GM18511 (cell line): Measurements from ENCODE around the gene DIP2C.
"Not testable (repeated sequence)": the region's sequence is repeated elsewhere in the genome, so short reads cannot be mapped to it uniquely, and the experiment has no call there.

Experiments
- ATAC-seq: cut with Tn5 transposase; IDR thresholded peaks from one replicate; pipeline ENCODE4 v1.9.1; 2021; ENCODE audit warnings: mild to moderate bottlenecking, moderate library complexity; ENCODE audit not compliant: unreplicated experiment

DIP2C gene

DNA sequence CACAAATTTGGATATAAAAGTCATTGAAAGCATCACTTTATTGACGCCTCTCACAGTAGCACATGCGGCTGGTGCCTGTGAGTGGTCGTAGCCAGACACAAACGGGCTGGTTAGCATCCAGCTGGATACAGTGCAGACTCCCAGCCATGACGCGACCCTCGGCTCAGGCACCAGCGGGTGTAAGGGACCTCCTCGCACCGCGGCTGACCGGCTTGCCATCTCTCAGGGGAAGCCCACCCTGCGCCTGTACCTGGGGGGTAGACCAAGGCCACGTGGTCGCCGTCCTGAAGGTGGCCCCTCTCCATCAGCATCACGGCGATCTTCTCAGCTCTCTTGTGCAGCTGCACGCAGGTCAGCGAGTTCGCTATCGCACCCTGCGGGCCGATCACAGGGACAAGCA, 340.4 kb downstream of the DIP2C start:
- ATAC-seq = no peak

DNA sequence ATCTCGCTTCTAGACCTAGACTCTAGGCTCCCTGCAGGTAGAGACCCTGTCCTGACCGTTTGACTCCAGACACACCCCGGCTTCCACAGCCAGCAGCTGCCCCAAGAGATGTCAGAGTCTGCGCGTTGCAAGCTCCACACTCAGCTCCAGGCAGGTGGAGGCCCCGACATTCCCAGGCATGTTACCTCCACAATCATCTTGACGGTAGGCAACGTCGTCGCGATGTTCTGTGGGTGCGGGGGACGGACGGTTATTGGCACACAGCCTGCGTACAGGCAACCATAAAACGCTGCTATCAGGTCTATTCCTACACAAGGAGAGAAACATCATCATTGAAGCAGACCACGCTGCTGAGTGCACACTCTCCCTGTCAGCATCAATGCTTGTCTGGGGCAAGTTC, 341.0 kb downstream of the DIP2C start:
- no peak for ATAC-seq

DNA sequence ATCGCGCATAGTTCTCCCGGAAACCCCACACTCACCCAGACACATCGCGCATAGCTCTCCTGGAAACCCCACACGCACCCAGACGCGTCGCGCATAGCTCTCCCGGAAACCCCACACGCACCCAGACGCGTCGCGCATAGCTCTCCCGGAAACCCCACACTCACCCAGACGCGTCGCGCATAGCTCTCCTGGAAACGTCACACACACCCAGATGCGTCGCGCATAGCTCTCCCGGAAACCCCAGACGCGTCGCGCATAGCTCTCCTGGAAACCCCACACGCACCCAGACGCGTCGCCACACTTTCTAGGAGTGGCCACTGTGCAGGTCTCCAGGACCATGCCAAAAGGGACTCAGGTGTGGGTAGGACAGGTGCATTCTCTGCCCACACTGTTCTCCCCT, 341.7 kb downstream of the DIP2C start:
- ATAC-seq = not testable (repeated sequence)

DNA sequence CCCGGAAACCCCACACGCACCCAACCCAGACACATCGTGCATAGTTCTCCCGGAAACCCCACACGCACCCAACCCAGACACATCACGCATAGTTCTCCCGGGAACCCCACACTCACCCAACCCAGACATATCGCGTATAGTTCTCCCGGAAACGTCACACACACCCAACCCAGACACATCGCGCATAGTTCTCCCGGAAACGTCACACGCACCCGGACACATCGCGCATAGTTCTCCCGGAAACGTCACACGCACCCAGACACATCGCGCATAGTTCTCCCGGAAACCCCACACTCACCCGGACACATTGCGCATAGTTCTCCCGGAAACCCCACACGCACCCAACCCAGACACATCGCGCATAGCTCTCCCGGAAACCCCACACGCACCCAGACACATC, 342.3 kb downstream of the DIP2C start:
- not testable (repeated sequence) for ATAC-seq

DNA sequence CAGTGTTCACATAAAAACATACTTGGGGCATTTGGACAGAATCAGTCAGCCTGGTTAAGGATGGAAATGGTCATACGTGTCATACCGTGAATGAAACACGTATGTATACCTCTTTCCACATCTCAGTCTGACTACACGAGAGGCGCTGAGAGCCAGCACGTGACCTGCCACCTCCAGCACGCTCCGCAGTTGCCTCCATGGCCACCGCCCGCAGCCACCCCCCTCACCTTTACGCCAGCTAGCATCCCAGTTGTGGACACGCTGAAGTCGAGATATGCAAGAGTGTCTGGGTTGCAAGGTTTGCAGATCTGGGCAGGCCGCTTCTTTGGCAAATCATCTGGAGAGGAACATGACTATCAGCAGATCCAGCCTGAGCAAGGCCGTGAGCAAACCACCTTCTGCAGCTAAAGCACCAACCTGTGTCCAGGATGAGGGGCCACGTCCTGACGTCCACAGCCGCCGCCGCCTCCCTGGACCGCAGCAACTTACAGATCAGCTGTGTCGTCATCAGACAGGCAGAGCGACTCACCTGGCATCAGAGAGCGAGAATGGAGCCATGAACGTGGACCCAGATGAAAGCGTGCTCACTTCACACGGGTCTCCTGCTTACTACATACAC, 344.8 kb downstream of the DIP2C start:
- ATAC-seq = no peak

DNA sequence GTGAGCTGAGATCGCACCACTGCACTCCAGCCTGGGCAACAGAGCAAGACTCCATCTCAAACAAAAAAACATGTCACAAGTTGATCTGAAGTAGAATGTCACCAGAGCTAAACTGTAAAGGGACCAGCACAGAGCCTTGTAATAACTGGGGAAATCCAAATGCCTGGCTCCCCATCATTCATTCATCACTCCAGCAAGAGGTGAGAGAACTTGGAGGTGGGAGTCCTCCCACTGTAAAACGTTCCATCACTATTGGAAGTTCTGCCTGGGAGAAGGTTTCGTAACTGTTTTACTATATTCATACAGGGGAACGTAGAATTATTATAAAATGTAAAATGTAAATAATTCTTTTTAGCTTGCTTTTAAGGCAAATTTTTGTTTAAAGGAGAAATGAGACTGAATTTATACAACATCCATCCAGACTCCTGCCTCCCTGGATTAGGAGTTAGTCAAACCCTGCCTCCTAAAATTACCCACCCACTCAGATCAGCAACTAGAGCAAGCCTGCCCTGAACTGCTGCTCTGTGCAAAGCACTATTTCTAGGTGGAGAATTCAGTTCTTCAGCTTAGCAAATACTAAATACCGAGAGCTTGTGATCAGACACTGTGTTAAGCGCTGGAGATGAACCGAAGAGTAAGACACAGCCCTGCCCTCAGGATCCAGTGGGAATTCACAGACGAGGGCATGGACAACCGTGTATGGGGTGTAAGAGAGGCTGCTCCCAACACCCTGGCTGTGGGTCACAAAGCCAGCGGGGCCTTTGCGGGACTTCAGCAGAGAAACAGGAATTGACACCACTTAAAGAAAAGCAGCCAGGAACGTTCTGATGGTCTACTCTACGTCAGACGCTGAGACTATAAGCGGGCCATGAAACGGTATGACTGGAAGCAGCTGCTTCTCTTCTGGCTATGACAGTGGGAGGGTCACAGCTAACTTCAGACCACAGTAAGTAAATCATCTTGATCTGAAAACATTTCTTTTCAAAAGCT, 345.9 kb downstream of the DIP2C start:
- no peak for ATAC-seq

DNA sequence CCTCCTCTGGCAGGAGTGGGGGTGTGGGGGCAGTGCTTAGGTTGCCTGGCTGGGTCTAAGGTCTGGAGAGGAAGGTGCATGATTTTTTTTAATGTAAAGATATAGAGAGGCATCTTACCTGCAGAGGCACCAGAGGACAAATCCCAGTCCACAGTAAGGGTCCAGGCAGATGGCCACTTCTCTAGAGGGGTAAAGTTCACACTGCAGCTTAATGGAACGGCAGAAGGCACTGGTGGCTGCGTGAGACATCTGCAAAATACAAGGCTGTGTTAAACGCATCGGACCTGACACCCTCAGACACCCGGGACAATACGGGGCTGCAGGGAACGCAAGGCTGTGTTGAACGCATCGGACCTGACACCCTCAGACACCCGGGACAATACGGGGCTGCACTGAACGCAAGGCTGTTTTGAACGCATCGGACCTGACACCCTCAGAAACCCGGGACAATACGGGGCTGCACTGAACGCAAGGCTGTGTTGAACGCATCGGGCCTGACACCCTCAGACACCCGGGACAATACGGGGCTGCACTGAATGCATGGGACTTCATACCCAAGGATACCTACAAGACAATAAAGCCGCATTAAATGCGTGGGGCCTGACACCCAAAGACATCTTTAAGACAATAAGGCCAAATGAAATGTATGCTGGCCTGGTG, 348.3 kb downstream of the DIP2C start:
- ATAC-seq = no peak

DNA sequence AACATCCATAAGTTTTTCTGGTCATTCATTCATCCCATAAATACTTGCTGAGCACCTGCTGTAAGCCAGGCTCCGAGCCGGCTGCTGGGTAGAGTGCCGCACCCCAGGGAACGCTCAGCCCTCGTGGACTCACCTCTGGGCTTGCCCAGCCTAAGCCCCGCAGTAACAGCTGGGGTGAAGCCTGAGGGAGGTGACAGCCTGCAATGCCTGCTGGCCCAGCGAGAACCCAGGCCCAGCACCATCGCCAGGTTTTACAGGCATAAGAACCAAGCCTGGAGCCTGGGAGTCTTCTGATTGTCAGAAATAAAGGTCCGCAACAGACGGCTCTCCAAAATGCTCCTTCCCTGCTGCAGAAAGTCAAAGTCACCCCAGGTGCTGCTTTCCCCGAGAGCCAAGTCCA, 348.8 kb downstream of the DIP2C start:
- ATAC-seq = no peak

DNA sequence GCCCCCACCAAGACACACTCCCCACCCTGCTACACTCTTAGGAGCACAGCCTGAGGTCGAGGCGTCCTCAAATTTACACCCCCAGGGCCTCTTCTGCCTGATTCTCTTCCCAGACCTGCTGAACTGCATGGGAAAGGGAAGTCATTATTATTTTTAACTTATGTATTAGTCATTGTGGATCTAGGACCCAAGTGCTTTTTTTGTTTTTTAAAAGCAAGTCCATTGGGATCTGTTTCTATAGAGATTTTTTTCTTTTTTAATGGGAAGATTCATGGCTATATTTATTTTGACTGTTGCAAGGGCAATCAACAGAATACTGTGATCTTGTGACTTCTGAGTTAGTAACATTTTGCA, 350.5 kb downstream of the DIP2C start:
- ATAC-seq = no peak

DNA sequence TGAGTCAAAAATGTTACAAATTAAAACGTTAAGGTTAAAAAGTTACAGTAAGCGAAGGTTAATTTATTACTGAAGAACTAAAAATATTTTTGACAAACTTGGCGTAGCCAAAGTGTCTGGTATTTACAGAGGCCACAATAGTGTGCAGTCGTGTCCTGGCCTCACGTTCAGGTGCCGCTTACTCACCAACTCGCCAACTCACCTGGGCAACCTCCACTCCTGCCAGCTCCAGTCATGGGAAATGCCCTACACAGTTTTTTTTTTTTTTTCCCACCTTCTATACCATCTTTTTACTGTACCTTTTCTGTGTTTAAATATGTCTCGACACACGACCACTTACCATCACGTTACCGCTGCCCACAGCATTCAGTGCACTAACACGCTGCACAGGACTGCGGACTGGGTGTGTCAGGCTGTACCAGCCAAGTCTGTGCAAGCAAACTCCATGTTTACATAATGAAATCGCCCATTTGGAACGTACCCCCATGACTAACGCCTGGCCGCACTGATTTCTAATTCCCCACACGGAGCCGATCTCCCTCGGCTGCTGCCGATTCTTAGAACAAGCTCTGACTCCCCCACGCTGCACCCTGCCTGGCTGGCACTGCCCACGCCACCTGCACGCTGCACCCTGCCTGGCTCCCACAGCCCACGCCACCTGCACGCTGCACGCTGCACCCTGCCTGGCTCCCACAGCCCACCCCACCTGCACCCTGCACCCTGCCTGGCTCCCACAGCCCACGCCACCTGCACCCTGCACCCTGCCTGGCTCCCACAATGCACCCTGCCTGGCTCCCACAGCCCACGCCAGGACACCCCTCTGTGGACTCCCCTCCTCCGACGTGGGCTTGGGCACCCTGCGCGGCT, 351.1 kb downstream of the DIP2C start:
- ATAC-seq = no peak

DNA sequence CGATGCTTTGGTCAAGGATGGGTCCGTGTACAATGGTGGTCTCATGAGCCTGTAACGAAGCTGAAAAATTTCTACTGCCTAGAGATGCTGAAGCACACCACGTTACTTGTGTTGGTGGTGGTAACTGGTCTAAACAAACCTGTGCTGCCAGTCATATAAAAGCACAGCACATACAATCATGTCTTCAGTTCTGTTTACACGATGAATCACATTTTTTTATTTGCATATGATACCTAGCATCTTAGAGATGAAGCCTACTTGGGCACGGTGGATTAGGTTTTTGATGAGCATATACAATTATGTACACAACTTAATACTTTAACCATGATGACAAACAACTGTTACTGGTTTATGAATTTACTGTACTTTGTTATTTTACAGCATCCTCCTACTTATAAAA, 353.2 kb downstream of the DIP2C start:
- ATAC-seq = no peak

DNA sequence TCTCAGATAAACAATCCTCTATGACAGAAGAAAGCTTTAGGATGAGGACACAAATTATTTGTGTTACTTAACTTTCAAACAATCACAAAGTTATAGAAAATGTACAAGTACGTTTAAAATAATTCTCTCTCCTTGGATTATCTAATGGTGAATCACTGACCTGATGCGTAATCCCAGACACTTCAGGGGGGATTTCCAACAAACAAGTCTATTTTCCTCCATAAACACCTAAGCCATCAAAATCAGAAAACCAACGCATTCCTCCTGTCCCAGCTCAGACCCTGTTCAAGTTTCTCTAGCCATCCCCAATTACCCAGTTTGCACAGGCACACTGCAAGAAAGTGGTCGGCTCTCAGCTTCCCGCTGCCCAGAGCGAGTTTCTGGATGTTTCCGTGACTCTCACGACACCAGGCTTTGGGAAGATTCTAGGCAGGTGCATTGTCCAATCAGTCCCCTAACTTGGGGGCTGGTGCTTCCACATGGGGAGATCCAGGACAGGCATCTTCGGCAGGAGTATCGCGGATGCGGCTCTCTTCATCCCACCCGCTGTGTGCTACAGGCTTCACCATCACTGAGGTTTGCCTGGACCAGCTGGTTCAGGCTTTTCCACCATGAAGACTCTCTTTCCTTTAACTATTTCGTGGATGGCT, 354.2 kb downstream of the DIP2C start:
- no peak for ATAC-seq

DNA sequence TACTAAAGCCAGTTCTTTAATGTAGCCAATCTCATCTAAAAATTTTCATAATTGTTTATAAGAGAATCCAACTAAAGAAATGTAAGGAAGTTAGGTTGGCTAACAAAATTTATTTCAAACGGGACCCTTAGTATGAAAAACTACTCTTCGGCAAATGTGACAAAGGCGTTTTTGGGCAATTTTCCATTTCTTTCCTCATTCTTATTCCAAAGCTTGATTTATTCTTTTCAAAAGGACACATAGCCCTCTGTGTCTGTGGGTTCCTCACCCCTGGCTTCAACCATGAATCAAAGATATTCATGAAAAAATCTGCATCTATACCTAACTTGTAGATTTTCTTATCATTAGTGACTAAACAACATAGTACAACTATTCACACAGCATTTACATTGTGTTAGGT, 358.3 kb downstream of the DIP2C start:
- ATAC-seq = no peak

DNA sequence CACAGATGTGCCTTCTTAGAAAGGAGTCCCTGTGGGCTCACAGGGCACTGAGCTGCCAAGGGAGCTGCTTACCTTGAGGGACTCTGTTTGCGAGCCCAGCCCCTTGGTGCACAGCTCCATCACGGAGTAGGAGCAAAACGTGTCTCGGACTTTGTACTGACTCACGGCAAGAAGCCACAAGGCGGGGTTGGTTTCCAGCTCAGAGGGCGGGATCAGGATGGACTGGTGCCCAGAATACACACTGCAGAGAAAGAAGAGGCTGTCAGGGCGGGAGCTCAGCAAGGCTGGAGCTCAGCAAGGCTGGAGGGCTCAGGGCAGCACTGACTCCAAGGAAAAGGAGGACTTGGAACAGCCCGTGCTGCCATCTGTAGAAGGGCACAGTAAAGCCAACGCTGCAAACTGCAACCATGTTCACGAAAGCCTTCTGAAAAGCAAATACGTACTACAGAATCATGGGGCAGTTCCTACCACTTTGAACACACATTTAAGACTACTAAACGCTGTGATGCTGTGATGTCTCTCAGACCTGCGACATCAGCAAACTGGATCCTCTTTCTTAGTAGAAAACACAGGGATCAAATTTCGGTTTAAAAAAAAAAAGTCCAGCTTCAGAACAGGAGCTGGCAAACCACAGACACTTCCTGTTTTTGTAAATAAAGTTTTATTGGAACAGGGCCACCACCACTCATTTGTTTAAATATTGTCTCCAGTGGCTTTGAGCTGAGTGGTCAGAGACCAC, 359.9 kb downstream of the DIP2C start:
- ATAC-seq = no peak

DNA sequence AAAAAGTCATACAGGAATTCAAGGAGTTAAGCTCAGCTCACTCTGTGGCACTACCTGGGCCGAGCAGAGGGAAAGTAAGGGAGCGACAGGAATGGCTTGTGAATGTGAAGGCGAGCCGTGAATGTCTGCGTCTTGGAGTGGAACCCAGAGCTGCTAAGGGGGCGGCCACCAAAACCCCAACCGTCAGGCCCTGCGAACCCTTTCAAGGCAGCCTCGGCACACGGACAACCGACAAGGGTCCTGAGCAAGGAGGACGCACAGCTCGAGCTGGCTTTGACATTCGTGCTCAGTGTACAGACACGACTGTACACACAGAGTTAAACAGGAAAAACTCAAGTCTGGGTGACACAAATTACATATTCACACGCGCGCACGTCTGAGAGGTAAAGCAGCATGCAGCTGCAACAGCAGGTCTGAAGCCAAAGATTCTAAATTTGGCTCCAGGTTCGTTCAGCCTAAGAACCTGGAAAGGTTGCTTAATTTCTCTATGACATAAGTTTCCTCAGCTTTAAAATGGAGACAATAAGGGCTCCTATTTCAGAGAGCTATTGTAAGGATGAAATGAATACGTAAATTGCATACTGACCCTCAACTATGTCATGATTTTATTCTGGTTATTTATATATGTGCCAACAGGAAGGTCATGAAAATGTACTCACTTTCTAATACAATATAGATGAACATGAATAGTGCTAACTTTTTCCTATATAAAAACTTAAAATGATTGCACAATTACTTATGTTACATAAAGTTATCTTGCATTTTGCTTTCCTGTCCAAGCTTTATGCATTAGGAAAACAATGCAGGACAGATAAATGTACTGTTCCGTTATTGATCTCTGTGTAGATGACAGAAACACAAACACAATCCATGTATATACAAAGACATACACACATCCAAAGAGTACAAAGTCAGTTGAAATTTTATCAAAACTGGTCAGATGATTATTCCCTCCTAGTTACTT, 361.3 kb downstream of the DIP2C start:
- ATAC-seq = no peak

DNA sequence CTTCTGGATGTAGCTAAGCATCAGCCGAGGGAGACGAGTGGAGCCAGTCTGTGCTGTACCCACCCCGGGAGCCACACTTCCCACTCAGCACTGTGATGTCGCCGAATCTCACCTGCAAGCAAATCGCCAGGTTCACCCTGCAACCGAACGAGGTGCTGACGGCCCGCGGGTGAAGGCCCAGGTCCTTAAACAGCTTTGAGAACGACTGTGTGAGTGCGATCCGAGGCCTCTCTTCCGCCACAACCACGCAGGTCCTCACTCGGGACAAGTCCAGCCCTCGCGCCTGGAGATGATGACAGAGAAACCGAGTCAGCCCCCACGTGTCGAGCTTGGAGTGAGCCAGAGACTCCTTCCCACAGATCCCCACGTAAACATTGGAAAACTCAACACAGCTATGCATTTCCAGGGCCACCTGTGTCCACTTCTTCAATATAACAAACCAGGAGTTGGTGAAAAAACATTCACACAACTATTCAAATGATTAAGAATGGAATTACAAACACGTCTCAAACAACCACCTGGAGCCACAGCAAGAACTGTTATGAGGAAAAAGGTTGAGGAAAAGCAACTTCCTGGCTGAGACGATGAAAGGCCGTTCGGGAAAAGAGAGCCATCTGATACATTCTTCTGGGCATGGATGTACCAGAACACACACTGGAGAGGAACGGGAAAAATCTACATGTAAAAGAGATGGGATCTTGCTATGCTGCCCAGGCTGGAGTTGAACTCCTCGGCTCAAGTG, 362.4 kb downstream of the DIP2C start:
- no peak for ATAC-seq

DNA sequence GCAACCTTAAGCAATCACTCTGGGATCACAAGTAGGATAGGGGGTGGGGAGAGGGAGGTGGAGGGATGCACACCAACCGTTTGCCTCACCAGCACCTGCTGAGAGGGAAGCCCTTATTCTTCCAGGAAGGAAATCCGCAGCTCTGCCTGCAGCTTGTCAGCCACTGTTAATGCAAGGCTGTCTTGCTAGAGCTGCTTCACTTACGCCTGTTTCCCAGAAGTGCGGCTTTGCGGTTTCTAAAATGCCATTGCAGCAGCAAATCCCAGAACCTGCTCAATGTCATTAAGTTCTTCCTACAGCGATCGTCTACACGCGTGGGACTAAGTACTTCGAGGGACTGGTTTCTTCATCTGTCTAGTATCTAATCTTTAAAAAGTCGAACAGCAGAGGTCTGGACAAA, 363.1 kb downstream of the DIP2C start:
- ATAC-seq = no peak

DNA sequence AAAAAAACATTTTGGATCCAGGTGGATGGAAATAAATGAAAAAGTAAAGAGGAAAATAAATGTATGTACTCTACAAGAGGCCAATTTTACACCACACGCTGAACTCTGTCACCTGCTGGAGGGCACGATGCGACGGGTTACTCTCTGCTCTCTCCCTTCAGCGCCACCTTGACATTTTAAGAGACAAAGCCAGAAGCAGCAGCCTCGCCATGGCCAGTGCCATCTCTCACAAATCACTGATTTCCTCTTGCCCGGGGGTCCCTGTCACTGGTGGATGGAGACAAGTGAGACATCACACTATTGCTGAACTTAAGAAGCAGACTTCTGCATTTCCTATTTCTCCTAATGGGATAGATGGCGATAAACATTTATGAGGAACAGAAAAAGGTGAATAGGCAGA, 364.2 kb downstream of the DIP2C start:
- no peak for ATAC-seq
